HEK293T (cell line): ENCODE measurements around the gene PTTG1IP.

ENCODE experiments used
- BHLHE40 ChIP-seq: fragments of 450-650 bp; IDR thresholded peaks from 2 replicates; pipeline ENCODE4 v1.6.1; 2016; ENCODE audit warnings: mild to moderate bottlenecking, moderate library complexity, borderline replicate concordance
- FOXM1 ChIP-seq: fragments of 450-650 bp; IDR thresholded peaks from 2 replicates; pipeline ENCODE4 v1.6.1; 2017; ENCODE audit warnings: mild to moderate bottlenecking, borderline replicate concordance
- HDGF ChIP-seq: fragments of 450-650 bp; IDR thresholded peaks from 2 replicates; pipeline ENCODE4 v1.6.1; 2017; ENCODE audit warnings: antibody characterized with exemption, borderline replicate concordance
- LEF1 ChIP-seq: fragments of 450-650 bp; IDR thresholded peaks from 2 replicates; pipeline ENCODE4 v1.6.1; 2017; ENCODE audit warnings: mild to moderate bottlenecking, borderline replicate concordance
- NFRKB ChIP-seq: fragments of 450-650 bp; IDR thresholded peaks from 2 replicates; pipeline ENCODE4 v1.6.1; 2016; ENCODE audit warnings: mild to moderate bottlenecking, moderate library complexity
- PKNOX1 ChIP-seq: fragments of 450-650 bp; IDR thresholded peaks from 2 replicates; pipeline ENCODE4 v1.6.1; 2016
- SUZ12 ChIP-seq: fragments of 450-650 bp; IDR thresholded peaks from 2 replicates; pipeline ENCODE4 v1.6.1; 2016; ENCODE audit warnings: mild to moderate bottlenecking
- TARDBP ChIP-seq: fragments of 450-650 bp; IDR thresholded peaks from 2 replicates; pipeline ENCODE4 v1.6.1; 2016

- TF ChIP-seq PKNOX1, result no peak
- no peak for TF ChIP-seq NFRKB
- TF ChIP-seq HDGF, result no peak
- TF ChIP-seq LEF1, result no peak
- no peak for TF ChIP-seq BHLHE40
- no peak for TF ChIP-seq SUZ12
- TF ChIP-seq TARDBP, result no peak
- TF ChIP-seq FOXM1, result no peak
Observed at GRCh38 chr21:44819283-44820243, 53.9 kb downstream of the PTTG1IP start.
